ENCODE measurements around the gene KLHL26. TPM values are rescaled to one million over a fixed set of nuclear protein-coding genes. Genes with fewer than 3 reads are reported as not detected.

KLHL26 gene
- total RNA-seq, 1 experiment from 2014 or later: 7.5 TPM

GRCh38 chr19:18668744-18669523 is 32.1 kb downstream of the KLHL26 start:
- Mint-ChIP-seq H3K27me3 (ENCODE audit: unreplicated experiment) (no peaks in the 10 kb centered on the region), H3K36me3 (ENCODE audit: insufficient read depth, unreplicated experiment) (peaks cover 6% of the 10 kb centered on the region), H3K4me1 (ENCODE audit: low read depth, unreplicated experiment) (no peaks in the 10 kb centered on the region), H3K27ac (ENCODE audit: unreplicated experiment) (no peak overlapping the region), H3K9me3 (ENCODE audit: low read depth, unreplicated experiment) (no peaks in the 10 kb centered on the region), H3K4me3 (ENCODE audit: low read depth, unreplicated experiment) (no peak overlapping the region)
- BruUV-seq (replicated peaks): no TSS peak
- no peak for DNase-seq
- CTCF ChIA-PET: no interaction called here
- TF ChIP-seq, protein P1, sequence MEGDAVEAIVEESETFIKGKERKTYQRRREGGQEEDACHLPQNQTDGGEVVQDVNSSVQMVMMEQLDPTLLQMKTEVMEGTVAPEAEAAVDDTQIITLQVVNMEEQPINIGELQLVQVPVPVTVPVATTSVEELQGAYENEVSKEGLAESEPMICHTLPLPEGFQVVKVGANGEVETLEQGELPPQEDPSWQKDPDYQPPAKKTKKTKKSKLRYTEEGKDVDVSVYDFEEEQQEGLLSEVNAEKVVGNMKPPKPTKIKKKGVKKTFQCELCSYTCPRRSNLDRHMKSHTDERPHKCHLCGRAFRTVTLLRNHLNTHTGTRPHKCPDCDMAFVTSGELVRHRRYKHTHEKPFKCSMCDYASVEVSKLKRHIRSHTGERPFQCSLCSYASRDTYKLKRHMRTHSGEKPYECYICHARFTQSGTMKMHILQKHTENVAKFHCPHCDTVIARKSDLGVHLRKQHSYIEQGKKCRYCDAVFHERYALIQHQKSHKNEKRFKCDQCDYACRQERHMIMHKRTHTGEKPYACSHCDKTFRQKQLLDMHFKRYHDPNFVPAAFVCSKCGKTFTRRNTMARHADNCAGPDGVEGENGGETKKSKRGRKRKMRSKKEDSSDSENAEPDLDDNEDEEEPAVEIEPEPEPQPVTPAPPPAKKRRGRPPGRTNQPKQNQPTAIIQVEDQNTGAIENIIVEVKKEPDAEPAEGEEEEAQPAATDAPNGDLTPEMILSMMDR (IDR thresholded peaks at IDR 0.05; ENCODE audit: unreplicated experiment): no peak
- intact Hi-C loops (cut with micrococcal nuclease; ENCODE audit: unreplicated experiment): no loop called here

GRCh38 chr19:18669524-18669817 is 32.6 kb downstream of the KLHL26 start:
- TF ChIP-seq, protein P1 (IDR thresholded peaks at IDR 0.05; ENCODE audit: unreplicated experiment): no peak
- BruUV-seq (replicated peaks): no TSS peak
- no peak overlapping the region for H3K27ac Mint-ChIP-seq (ENCODE audit: unreplicated experiment)

DNA sequence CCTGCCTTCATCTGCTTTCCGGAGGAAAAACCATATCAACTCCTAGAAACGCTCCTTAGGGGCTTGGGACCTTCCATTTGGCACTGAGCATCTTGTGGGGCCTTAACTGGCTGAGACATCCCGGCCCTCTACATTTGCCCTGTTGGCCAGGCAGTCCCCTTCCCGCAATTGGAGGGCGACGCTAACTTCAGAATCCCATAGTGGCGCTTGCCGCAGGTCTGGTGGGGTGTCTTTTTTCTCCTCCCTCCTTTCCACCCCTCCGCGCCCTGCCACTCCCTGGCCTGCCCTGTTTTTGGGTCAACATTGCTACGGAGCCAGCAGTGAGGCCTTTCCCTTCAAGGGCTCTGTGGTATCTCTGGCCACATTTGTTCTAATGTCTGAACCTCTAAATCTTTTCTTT is 33.1 kb downstream of the KLHL26 start:
- Mint-ChIP-seq H3K27ac (ENCODE audit: unreplicated experiment) (no peak overlapping the region), H3K27me3 (ENCODE audit: unreplicated experiment) (no peaks in the 10 kb centered on the region), H3K4me1 (ENCODE audit: low read depth, unreplicated experiment) (no peaks in the 10 kb centered on the region), H3K9me3 (ENCODE audit: low read depth, unreplicated experiment) (no peaks in the 10 kb centered on the region), H3K4me3 (ENCODE audit: low read depth, unreplicated experiment) (no peak overlapping the region), H3K36me3 (ENCODE audit: insufficient read depth, unreplicated experiment) (peaks cover 6% of the 10 kb centered on the region)
- intact Hi-C loops (cut with micrococcal nuclease; ENCODE audit: unreplicated experiment): no loop called here
- TF ChIP-seq, protein P1 (IDR thresholded peaks at IDR 0.05; ENCODE audit: unreplicated experiment): no peak
- CTCF ChIA-PET: no interaction called here
- DNase-seq: no peak
- BruUV-seq (replicated peaks): no TSS peak

More at GRCh38 chr19:18669524-18669817, 32.6 kb downstream of the KLHL26 start:
- intact Hi-C loops (cut with micrococcal nuclease; ENCODE audit: unreplicated experiment): no loop called here
- no peaks in the 10 kb centered on the region for H3K9me3 Mint-ChIP-seq (ENCODE audit: low read depth, unreplicated experiment)
- H3K4me3 Mint-ChIP-seq (ENCODE audit: low read depth, unreplicated experiment): no peak overlapping the region
- H3K4me1 Mint-ChIP-seq (ENCODE audit: low read depth, unreplicated experiment): no peaks in the 10 kb centered on the region
- peaks cover 6% of the 10 kb centered on the region for H3K36me3 Mint-ChIP-seq (ENCODE audit: insufficient read depth, unreplicated experiment)
- no peak for DNase-seq
- H3K27me3 Mint-ChIP-seq (ENCODE audit: unreplicated experiment): no peaks in the 10 kb centered on the region
- CTCF ChIA-PET: no interaction called here

DNA sequence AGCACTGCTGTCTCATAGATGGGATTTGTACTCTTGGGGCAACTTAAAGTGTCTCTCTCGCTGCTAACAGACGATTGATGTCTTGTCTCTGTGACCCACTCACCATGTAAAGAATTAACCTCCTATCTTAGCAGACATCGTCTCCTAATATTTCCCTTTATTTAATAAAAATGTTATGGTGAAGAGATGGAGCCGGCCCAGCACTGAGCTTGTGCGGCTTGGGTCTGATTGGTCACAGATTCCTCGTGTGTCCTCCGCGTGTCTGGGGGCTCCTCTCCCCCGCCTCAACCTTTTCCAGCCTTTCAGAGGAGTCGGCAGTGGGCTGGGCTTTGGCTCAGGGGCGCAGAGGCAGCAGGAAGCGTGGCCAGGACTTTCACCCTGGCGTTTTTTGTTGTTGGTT is 33.5 kb downstream of the KLHL26 start:
- Mint-ChIP-seq H3K36me3 (ENCODE audit: insufficient read depth, unreplicated experiment) (peaks cover 6% of the 10 kb centered on the region), H3K27me3 (ENCODE audit: unreplicated experiment) (no peaks in the 10 kb centered on the region), H3K4me3 (ENCODE audit: low read depth, unreplicated experiment) (no peak overlapping the region), H3K9me3 (ENCODE audit: low read depth, unreplicated experiment) (no peaks in the 10 kb centered on the region), H3K27ac (ENCODE audit: unreplicated experiment) (no peak overlapping the region), H3K4me1 (ENCODE audit: low read depth, unreplicated experiment) (no peaks in the 10 kb centered on the region)
- intact Hi-C loops (cut with micrococcal nuclease; ENCODE audit: unreplicated experiment): no loop called here
- no TSS peak for BruUV-seq (replicated peaks)
- CTCF ChIA-PET: no interaction called here
- TF ChIP-seq, protein P1 (IDR thresholded peaks at IDR 0.05; ENCODE audit: unreplicated experiment): no peak
- no peak for DNase-seq

Measured in Calu3 (cell line).